H1 (cell line): Measurements from ENCODE around the gene CLP1. TPM values are rescaled to one million over a fixed set of nuclear protein-coding genes. Genes with fewer than 3 reads are reported as not detected.

Experiments
- CTCF ChIA-PET: fragments of 300-600 bp; sonication (Branson Sonifier 250); formaldehyde crosslinking; loops from one replicate; lab custom pipeline; 2021; ENCODE audit not compliant: partially characterized antibody; lab: Charles Lee
- POLR2A ChIA-PET: fragments of 300-600 bp; sonication (Branson Sonifier 250); formaldehyde crosslinking; loops from one replicate; lab custom pipeline; 2021; ENCODE audit warnings: inconsistent platforms; ENCODE audit not compliant: partially characterized antibody; lab: Charles Lee
- DNase-seq, 2 experiments: peaks; one replicate each; pipeline versions ENCODE4 v3.0.0 to v3.0.0-alpha.2; 2010 to 2022; ENCODE audit warnings: low spot score in 2 of 2, low read depth in 1 of 2, mixed read lengths in 1 of 2
- FAIRE-seq: peaks from 2 replicates; lab custom pipeline; 2011; peaks lifted over from hg19 to GRCh38; lab: Jason Lieb, UNC
- H2AFZ ChIP-seq: 2 replicates; pipeline ENCODE4 v1.8.1; 2012; ENCODE audit warnings: low read length, inconsistent platforms
- H2AK5ac ChIP-seq: 2 replicates; pipeline ENCODE4 v1.6.1; 2013; ENCODE audit warnings: low read depth, low read length
- H2BK120ac ChIP-seq: replicated peaks from 2 replicates; pipeline ENCODE3; 2013; ENCODE audit warnings: low read depth, low read length, inconsistent platforms
- H2BK12ac ChIP-seq: 2 replicates; pipeline ENCODE4 v1.6.1; 2013; ENCODE audit warnings: low read depth, low read length
- H2BK15ac ChIP-seq: 2 replicates; pipeline ENCODE4 v1.6.1; 2013; ENCODE audit warnings: low read length
- H2BK20ac ChIP-seq: 2 replicates; pipeline ENCODE4 v1.6.1; 2013; ENCODE audit warnings: low read length
- H2BK5ac ChIP-seq: 2 replicates; pipeline ENCODE4 v1.6.1; 2013; ENCODE audit warnings: low read depth, low read length
- H3K14ac ChIP-seq: 2 replicates; pipeline ENCODE4 v1.6.1; 2013; ENCODE audit warnings: inconsistent platforms; ENCODE audit not compliant: insufficient read length
- H3K18ac ChIP-seq: 2 replicates; pipeline ENCODE4 v1.6.1; 2013; ENCODE audit warnings: low read length; ENCODE audit errors: extremely low read depth
- H3K23ac ChIP-seq: 2 replicates; pipeline ENCODE4 v1.6.1; 2013; ENCODE audit warnings: inconsistent platforms; ENCODE audit not compliant: insufficient read length
- H3K23me2 ChIP-seq: 2 replicates; pipeline ENCODE4 v1.6.1; 2013; ENCODE audit warnings: low read depth, low read length
- H3K27ac ChIP-seq: 2 replicates; pipeline ENCODE4 v1.6.1; 2011; ENCODE audit warnings: low read depth, low read length, inconsistent platforms
- H3K27me3 ChIP-seq, 4 experiments: replicated peaks in 1 of 4; 1 replicate in 1 of 4; 2 replicates in 3 of 4; pipeline versions ENCODE4 v1.6.1 to v1.8.1; 2011 to 2013; ENCODE audit warnings: low read length in 3 of 4, mild to moderate bottlenecking in 3 of 4, inconsistent platforms in 2 of 4, mixed read lengths in 2 of 4, moderate library complexity in 1 of 4; ENCODE audit not compliant: control insufficient read depth in 3 of 4, insufficient read depth in 3 of 4; ENCODE audit errors: extremely low read depth in 1 of 4
- H3K36me3 ChIP-seq, 4 experiments: 2 replicates each; pipeline versions ENCODE4 v1.6.1 to v1.8.1; 2011 to 2013; ENCODE audit warnings: mild to moderate bottlenecking in 4 of 4, low read length in 3 of 4, moderate library complexity in 2 of 4, control low read depth in 1 of 4, inconsistent platforms in 1 of 4; ENCODE audit not compliant: insufficient read depth in 4 of 4, control insufficient read depth in 2 of 4
- H3K4ac ChIP-seq: replicated peaks from 2 replicates; pipeline ENCODE3; 2013; ENCODE audit warnings: low read length, low read depth, mixed read lengths, inconsistent platforms; ENCODE audit not compliant: insufficient read length
- H3K4me1 ChIP-seq, 4 experiments: replicated peaks in 1 of 4; 1 replicate in 1 of 4; 2 replicates in 3 of 4; pipeline versions ENCODE4 v1.6.1 to v1.8.1; 2011 to 2013; ENCODE audit warnings: low read length in 3 of 4, inconsistent platforms in 2 of 4, mixed read lengths in 1 of 4; ENCODE audit not compliant: insufficient read depth in 4 of 4, control insufficient read depth in 3 of 4
- H3K4me2 ChIP-seq, 2 experiments: 2 replicates each; pipeline versions ENCODE4 v1.6.1 to v1.8.1; 2011 to 2013; ENCODE audit warnings: low read depth in 2 of 2, low read length in 2 of 2, control low read depth in 1 of 2, inconsistent platforms in 1 of 2, mild to moderate bottlenecking in 1 of 2; ENCODE audit not compliant: insufficient read depth in 1 of 2
- H3K4me3 ChIP-seq, 4 experiments: fragments of 200-600, 300-600 bp in 1 of 4; sonication (generic), shearing (Covaris generic), sonication (Bioruptor Twin) in 1 of 4; 2 replicates each; pipeline versions ENCODE4 v1.5.1 to v1.8.1; 2011 to 2016; ENCODE audit warnings: low read length in 4 of 4, low read depth in 3 of 4, control low read depth in 2 of 4, inconsistent platforms in 2 of 4, mild to moderate bottlenecking in 2 of 4, mixed read lengths in 1 of 4, moderate library complexity in 1 of 4; ENCODE audit not compliant: insufficient read depth in 2 of 4; ENCODE audit errors: extremely low read depth in 1 of 4
- H3K56ac ChIP-seq: replicated peaks from 2 replicates; pipeline ENCODE3; 2013; ENCODE audit warnings: low read depth, mild to moderate bottlenecking, mixed read lengths, low read length, inconsistent platforms; ENCODE audit not compliant: insufficient read length
- H3K79me1 ChIP-seq: 2 replicates; pipeline ENCODE4 v1.6.1; 2013; ENCODE audit warnings: low read depth, low read length, control low read depth
- H3K79me2 ChIP-seq, 2 experiments: 2 replicates each; pipeline versions ENCODE4 v1.6.1 to v1.8.1; 2012 to 2013; ENCODE audit warnings: low read length in 2 of 2, mild to moderate bottlenecking in 2 of 2, inconsistent platforms in 1 of 2; ENCODE audit not compliant: insufficient read depth in 2 of 2, control insufficient read depth in 1 of 2
- H3K9ac ChIP-seq, 4 experiments: replicated peaks in 1 of 4; 1 replicate in 1 of 4; 2 replicates in 3 of 4; pipeline versions ENCODE4 v1.6.1 to v1.8.1; 2011 to 2013; ENCODE audit warnings: low read depth in 3 of 4, low read length in 3 of 4, control low read depth in 2 of 4, mild to moderate bottlenecking in 2 of 4, moderate library complexity in 2 of 4, inconsistent platforms in 1 of 4; ENCODE audit errors: extremely low read depth in 1 of 4
- H3K9me3 ChIP-seq, 2 experiments: 2 replicates each; pipeline versions ENCODE4 v1.6.1 to v1.8.1; 2012 to 2013; ENCODE audit warnings: mild to moderate bottlenecking in 2 of 2, moderate library complexity in 2 of 2, control low read depth in 1 of 2, inconsistent platforms in 1 of 2, low read depth in 1 of 2, low read length in 1 of 2, mixed read lengths in 1 of 2; ENCODE audit not compliant: insufficient read depth in 2 of 2
- H4K20me1 ChIP-seq, 2 experiments: replicated peaks in 1 of 2; 2 replicates each; pipeline versions ENCODE3 to v1.8.1; 2011 to 2013; ENCODE audit warnings: inconsistent platforms in 2 of 2, low read length in 2 of 2, mild to moderate bottlenecking in 1 of 2; ENCODE audit not compliant: insufficient read depth in 2 of 2, control insufficient read depth in 1 of 2
- H4K5ac ChIP-seq: 2 replicates; pipeline ENCODE4 v1.6.1; 2013; ENCODE audit warnings: low read length, low read depth, mixed read lengths, inconsistent platforms; ENCODE audit not compliant: insufficient read length
- H4K8ac ChIP-seq: 2 replicates; pipeline ENCODE4 v1.8.0; 2013; ENCODE audit warnings: mild to moderate bottlenecking, moderate library complexity, low read length, inconsistent platforms; ENCODE audit not compliant: insufficient read depth; ENCODE audit errors: extremely low read depth
- H4K91ac ChIP-seq: replicated peaks from 2 replicates; pipeline ENCODE3; 2013; ENCODE audit warnings: low read length, mixed read lengths, inconsistent platforms; ENCODE audit not compliant: insufficient read length
- CEBPB ChIP-seq: IDR thresholded peaks from 2 replicates; pipeline ENCODE4 v1.6.1; 2012; ENCODE audit warnings: low read depth, low read length
- RAD21 ChIP-seq, 2 experiments: IDR thresholded peaks in 1 of 2; conservative IDR thresholded peaks in 1 of 2; 2 replicates each; pipeline ENCODE4 v1.6.1; 2011; ENCODE audit warnings: low read depth in 2 of 2, low read length in 2 of 2, improper control_type of control experiment in 1 of 2, inconsistent platforms in 1 of 2, mild to moderate bottlenecking in 1 of 2, moderate library complexity in 1 of 2
- SRF ChIP-seq: IDR thresholded peaks from 2 replicates; pipeline ENCODE4 v1.6.1; 2011; ENCODE audit warnings: mild to moderate bottlenecking, low read depth, low read length, moderate library complexity
- WGBS, 2 experiments: shearing (Covaris generic) in 1 of 2; methylation state at CpG; one replicate each; pipeline versions ENCODE4 v1.1.6 to v1.1.7; 2013 to 2015; ENCODE audit warnings: low lambda C conversion rate in 2 of 2, mixed read lengths in 2 of 2, inconsistent platforms in 1 of 2, low coverage in 1 of 2, missing lambda C conversion rate in 1 of 2; ENCODE audit not compliant: insufficient replicate concordance in 2 of 2, insufficient coverage in 1 of 2, insufficient read length in 1 of 2; ENCODE audit errors: extremely low coverage in 1 of 2, missing lambda C conversion rate in 1 of 2; 5-methylcytosine and 5-hydroxymethylcytosine counted together
- polyA plus RNA-seq, 7 experiments: library from polyadenylated mRNA; depleted of rRNA in 3 of 7; stranded (reverse) in 5 of 7; unstranded in 2 of 7; fragments of >200 nt in 5 of 7; fragments of 200-250 nt in 2 of 7; gene quantifications; 1 replicate in 5 of 7; 2 replicates in 1 of 7; 4 replicates in 1 of 7; pipeline versions ENCODE4 v1.2.1 to v1.2.3, GENCODE V29; 2011 to 2013; ENCODE audit warnings: missing spikeins in 2 of 7, mixed read lengths in 2 of 7
- total RNA-seq: library from RNA; stranded (reverse); fragmentation: NEBNext Ultra II Directional; extraction: Animal tissue kit (Norgen Biotek cat#: 25700); gene quantifications from 2 replicates; pipeline ENCODE4 v1.2.1, GENCODE V29; 2021
- TF ChIP-seq, protein P1 (sequence below), 3 experiments: IDR thresholded peaks; 1 replicate in 2 of 3; 2 replicates in 1 of 3; pipeline versions ENCODE4 v1.5.1 to v1.6.1; 2011; ENCODE audit warnings: low read length in 3 of 3, mild to moderate bottlenecking in 3 of 3, inconsistent platforms in 2 of 3, low read depth in 1 of 3, moderate library complexity in 1 of 3; ENCODE audit not compliant: insufficient read depth in 1 of 3; ENCODE audit errors: control extremely low read depth in 1 of 3

Gene CLP1
- total and polyA plus RNA-seq, 2 of the 8 experiments (the other 6 are each of a cell fraction or from before 2014, with no cell fraction given), result 29.4 to 29.9 TPM

DNA sequence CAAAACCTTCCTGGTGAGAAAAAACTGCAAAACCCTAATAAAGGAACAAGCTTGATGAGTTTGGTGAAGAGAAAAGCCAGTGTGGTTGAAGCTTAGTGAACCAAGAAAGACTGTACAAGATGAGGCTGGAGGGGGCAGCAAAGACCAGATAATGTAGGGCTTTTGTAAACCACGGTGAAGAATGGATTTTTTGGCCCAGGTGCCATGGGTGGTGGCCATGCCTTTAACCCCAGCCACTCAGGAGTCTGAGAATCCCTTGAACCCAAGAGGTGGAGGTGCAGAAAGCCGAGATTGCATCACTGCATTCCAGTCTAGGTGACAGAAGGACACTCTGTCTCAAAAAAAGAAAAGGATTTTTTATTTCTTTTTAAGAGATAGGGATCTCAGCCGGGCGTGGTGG is 5.3 kb downstream of the CLP1 start:
- 89% methylated on average over 4 of the region's 4 CpGs; no CpG with 5 or more reads in 1 of the 2 experiments for WGBS, 2 experiments
- Histone ChIP-seq H2BK5ac (no peak overlapping the region), H3K14ac (no peak overlapping the region), H3K23ac (no peak overlapping the region), H3K18ac (no peak overlapping the region), H3K79me1 (peaks cover 4% of the 10 kb centered on the region; the same call in 1 of the 2 replicates), H4K8ac (no peak overlapping the region), H3K4ac (no peak overlapping the region), H4K20me1 (peaks cover 2 to 3% of the 10 kb centered on the region in 2 experiments), H3K27me3 (no peaks in the 10 kb centered on the region), H3K9ac (no peak overlapping the region), H2AFZ (no peak overlapping the region), H2BK12ac (no peak overlapping the region), H2BK120ac (no peak overlapping the region), H3K4me1 (no peaks in the 10 kb centered on the region; a peak in 1 of 7 replicates), H3K4me3 (no peak overlapping the region), H3K56ac (no peak overlapping the region), H2BK20ac (no peak overlapping the region), H3K4me2 (no peak overlapping the region), H3K9me3 (no peaks in the 10 kb centered on the region), H4K5ac (no peak overlapping the region), H2BK15ac (no peak overlapping the region), H3K36me3 (peaks cover 3 to 25% (median 19%) of the 10 kb centered on the region in 4 experiments; a peak in 6 of 8 replicates), H3K23me2 (peaks cover 2% of the 10 kb centered on the region), H2AK5ac (no peak overlapping the region), H3K27ac (no peak overlapping the region), H3K79me2 (peaks cover 0 to 17% of the 10 kb centered on the region in 2 experiments; a peak in 3 of 4 replicates), H4K91ac (no peak overlapping the region)
- CTCF ChIA-PET, result interaction anchor here (0.6 to 3.2 kb wide), 15 partner anchors 10 to 849 kb away, joined by 3 to 8 read pairs (median 3); no protein-coding TSS in a partner anchor
- FAIRE-seq (no peak), DNase-seq (no peak)
- POLR2A ChIA-PET, result interaction anchor here (0.6 to 1.5 kb wide), 9 partner anchors 9 to 88 kb away, joined by 3 to 8 read pairs (median 3); partner anchors contain the start of genes BTBD18, SELENOH and YPEL4
- TF ChIP-seq RAD21 (IDR thresholded peaks at IDR 0.05 in 1 of 2, conservative IDR thresholded peaks at IDR 0.05 in 1 of 2; ENCODE audit: low read depth in 2 of 2, low read length in 2 of 2), result peak; percentile 41 to 66
- TF ChIP-seq, protein P1, sequence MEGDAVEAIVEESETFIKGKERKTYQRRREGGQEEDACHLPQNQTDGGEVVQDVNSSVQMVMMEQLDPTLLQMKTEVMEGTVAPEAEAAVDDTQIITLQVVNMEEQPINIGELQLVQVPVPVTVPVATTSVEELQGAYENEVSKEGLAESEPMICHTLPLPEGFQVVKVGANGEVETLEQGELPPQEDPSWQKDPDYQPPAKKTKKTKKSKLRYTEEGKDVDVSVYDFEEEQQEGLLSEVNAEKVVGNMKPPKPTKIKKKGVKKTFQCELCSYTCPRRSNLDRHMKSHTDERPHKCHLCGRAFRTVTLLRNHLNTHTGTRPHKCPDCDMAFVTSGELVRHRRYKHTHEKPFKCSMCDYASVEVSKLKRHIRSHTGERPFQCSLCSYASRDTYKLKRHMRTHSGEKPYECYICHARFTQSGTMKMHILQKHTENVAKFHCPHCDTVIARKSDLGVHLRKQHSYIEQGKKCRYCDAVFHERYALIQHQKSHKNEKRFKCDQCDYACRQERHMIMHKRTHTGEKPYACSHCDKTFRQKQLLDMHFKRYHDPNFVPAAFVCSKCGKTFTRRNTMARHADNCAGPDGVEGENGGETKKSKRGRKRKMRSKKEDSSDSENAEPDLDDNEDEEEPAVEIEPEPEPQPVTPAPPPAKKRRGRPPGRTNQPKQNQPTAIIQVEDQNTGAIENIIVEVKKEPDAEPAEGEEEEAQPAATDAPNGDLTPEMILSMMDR (IDR thresholded peaks at IDR 0.05; ENCODE audit: control extremely low read depth in 1 of 3, insufficient read depth in 1 of 3, low read depth in 1 of 3, low read length in 3 of 3), result peak in 1 of 3 experiments; percentile 26; a peak in 2 of 4 replicates
- TF ChIP-seq CEBPB, result 0 out of 2 replicates have a peak, but pooled peaks have one; percentile 2
- TF ChIP-seq SRF, result no peak
